HEK293T (cell line): ENCODE data around the gene GDF10.

Source experiments
- SP1 ChIP-seq: fragments of 450-650 bp; IDR thresholded peaks from 2 replicates; pipeline ENCODE4 v1.6.1; 2017
- TF ChIP-seq, protein P1 (sequence below): fragments of 450-650 bp; IDR thresholded peaks from 2 replicates; pipeline ENCODE4 v1.6.1; 2016

DNA sequence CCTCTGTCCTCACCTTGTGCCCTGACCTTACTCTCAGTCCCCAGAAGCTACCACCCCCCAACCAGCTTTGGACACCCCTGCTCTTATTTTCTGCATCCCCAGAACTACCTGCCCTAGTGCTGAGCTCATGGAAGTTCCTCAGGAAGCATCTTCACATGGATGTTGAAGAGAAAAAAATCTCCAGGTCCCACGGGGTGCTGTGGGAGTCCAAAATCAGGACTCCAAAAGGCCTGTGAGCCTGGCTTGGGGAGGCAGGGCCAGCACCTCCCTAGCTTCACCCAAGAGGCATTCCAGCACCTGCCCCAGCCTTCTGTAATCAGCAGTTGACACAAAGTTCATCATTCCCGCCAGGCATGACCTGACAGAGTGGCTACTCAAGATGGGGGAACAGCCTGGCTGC lies 20.7 kb upstream of the GDF10 start:
- TF ChIP-seq, protein P1, sequence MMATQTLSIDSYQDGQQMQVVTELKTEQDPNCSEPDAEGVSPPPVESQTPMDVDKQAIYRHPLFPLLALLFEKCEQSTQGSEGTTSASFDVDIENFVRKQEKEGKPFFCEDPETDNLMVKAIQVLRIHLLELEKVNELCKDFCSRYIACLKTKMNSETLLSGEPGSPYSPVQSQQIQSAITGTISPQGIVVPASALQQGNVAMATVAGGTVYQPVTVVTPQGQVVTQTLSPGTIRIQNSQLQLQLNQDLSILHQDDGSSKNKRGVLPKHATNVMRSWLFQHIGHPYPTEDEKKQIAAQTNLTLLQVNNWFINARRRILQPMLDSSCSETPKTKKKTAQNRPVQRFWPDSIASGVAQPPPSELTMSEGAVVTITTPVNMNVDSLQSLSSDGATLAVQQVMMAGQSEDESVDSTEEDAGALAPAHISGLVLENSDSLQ = no peak
- TF ChIP-seq SP1 = no peak
